Neural crest cell (in vitro differentiated cells): ENCODE results near the gene CSMD2. TPM values are rescaled to one million over a fixed set of nuclear protein-coding genes. Genes with fewer than 3 reads are reported as not detected.
A peak's percentile ranks its signal among the peaks of the same experiment; 100 is the strongest.

Source experiments
- DNase-seq: peaks from one replicate; pipeline ENCODE4 v3.0.0; 2021; ENCODE audit warnings: low read depth, mixed read lengths, low spot score
- H3K27ac Mint-ChIP-seq: one replicate; pipeline ENCODE4 v1.8.0; 2021; ENCODE audit warnings: mild to moderate bottlenecking, mixed read lengths; ENCODE audit not compliant: unreplicated experiment
- H3K27me3 Mint-ChIP-seq: 2 replicates; pipeline ENCODE4 v1.8.0; 2021; ENCODE audit warnings: low read depth, mild to moderate bottlenecking, mixed read lengths
- H3K36me3 Mint-ChIP-seq: 2 replicates; pipeline ENCODE4 v1.8.0; 2021; ENCODE audit warnings: low read depth, mild to moderate bottlenecking, mixed read lengths
- H3K4me1 Mint-ChIP-seq: 2 replicates; pipeline ENCODE4 v1.8.0; 2021; ENCODE audit warnings: mixed read lengths
- H3K4me3 Mint-ChIP-seq: one replicate; pipeline ENCODE4 v1.8.0; 2021; ENCODE audit warnings: mild to moderate bottlenecking, mixed read lengths
- H3K9me3 Mint-ChIP-seq: 2 replicates; pipeline ENCODE4 v1.8.0; 2021; ENCODE audit warnings: mixed read lengths
- total RNA-seq: library from RNA; stranded (reverse); gene quantifications from 2 replicates; pipeline ENCODE4 v1.2.1, GENCODE V29; 2021
- TF ChIP-seq, protein P1 (sequence below): fragments of 200-600 bp; sonication (generic); conservative IDR thresholded peaks from 2 replicates; pipeline ENCODE4 v1.5.0; 2021; ENCODE audit warnings: antibody characterized with exemption, mild to moderate bottlenecking

Gene CSMD2
- total RNA-seq, 1 donor from 2014 or later: 0.40 TPM

DNA sequence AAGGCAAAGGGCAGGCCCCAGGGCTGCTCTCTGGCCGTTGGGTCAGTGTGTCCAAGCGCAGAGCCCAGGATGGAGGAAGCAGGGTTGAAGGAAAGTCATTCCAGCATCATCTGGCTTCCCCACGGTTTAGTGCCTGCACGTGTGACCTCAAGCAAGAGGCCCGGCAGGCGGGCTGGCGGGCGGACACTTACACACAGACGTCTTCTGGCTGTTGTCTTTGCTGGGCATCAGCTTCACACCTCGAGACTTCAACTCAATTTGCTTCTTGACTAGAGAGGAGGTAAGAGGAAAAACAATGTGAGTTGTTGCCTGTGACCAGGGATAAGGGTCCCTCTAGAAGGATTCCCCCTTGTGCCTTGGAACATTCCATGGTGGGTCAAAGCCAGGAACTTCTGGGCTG, 339.5 kb downstream of the CSMD2 start:
- Mint-ChIP-seq H3K9me3 (peaks cover 8% of the 10 kb centered on the region), H3K27me3 (peaks cover 3% of the 10 kb centered on the region), H3K36me3 (no peaks in the 10 kb centered on the region), H3K4me3 (no peak overlapping the region), H3K27ac (no peak overlapping the region), H3K4me1 (no peaks in the 10 kb centered on the region)
- DNase-seq: no peak
- TF ChIP-seq, protein P1, sequence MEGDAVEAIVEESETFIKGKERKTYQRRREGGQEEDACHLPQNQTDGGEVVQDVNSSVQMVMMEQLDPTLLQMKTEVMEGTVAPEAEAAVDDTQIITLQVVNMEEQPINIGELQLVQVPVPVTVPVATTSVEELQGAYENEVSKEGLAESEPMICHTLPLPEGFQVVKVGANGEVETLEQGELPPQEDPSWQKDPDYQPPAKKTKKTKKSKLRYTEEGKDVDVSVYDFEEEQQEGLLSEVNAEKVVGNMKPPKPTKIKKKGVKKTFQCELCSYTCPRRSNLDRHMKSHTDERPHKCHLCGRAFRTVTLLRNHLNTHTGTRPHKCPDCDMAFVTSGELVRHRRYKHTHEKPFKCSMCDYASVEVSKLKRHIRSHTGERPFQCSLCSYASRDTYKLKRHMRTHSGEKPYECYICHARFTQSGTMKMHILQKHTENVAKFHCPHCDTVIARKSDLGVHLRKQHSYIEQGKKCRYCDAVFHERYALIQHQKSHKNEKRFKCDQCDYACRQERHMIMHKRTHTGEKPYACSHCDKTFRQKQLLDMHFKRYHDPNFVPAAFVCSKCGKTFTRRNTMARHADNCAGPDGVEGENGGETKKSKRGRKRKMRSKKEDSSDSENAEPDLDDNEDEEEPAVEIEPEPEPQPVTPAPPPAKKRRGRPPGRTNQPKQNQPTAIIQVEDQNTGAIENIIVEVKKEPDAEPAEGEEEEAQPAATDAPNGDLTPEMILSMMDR: no peak

DNA sequence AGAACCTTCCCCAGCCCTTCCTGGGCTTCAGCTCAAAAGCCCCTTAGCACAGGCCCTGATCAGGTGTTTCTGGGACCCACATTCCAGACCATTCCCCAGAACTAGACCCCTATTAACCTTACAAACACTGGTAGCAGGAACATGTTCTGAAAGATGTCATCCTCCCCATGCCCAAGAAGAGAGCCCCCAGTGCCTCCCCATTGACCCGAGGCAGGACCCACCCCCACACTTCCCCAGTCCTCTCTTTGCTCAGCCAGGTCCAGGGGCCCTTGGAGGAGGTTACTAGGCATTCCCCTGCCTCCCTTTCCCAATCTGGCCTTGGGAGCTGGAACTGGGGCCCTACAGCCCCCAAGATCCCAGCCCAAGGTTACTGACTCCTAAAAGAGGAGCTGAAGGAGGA, 340.1 kb downstream of the CSMD2 start:
- DNase-seq: no peak
- H3K36me3 Mint-ChIP-seq: no peaks in the 10 kb centered on the region
- TF ChIP-seq, protein P1: no peak
- peaks cover 8% of the 10 kb centered on the region for H3K9me3 Mint-ChIP-seq
- H3K4me3 Mint-ChIP-seq: no peak overlapping the region
- no peaks in the 10 kb centered on the region for H3K4me1 Mint-ChIP-seq
- no peak overlapping the region for H3K27ac Mint-ChIP-seq
- H3K27me3 Mint-ChIP-seq: peaks cover 3% of the 10 kb centered on the region

DNA sequence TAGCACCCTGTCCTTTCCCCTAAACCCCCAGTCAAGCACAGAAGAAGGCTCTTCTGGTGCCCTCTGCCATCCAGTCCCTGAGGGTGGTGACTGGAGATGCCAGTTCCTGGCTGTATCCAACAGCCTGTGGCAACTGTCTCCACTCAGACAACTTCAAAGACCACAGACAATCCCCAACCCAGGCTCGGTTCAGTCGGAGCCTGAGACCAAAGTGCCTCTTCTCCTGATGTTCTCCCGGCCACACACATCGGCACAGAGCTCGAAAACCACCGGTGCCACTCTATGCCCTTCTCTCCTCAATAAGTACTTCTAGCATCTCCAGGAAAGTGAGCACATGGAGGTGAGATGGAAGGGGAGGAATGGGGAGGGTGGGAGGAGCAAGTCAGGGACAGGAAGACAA, 340.7 kb downstream of the CSMD2 start:
- H3K4me3 Mint-ChIP-seq: no peak overlapping the region
- no peak for DNase-seq
- peaks cover 6% of the 10 kb centered on the region for H3K9me3 Mint-ChIP-seq
- H3K4me1 Mint-ChIP-seq: no peaks in the 10 kb centered on the region
- H3K27ac Mint-ChIP-seq: no peak overlapping the region
- no peaks in the 10 kb centered on the region for H3K36me3 Mint-ChIP-seq
- TF ChIP-seq, protein P1: no peak
- H3K27me3 Mint-ChIP-seq: peaks cover 3% of the 10 kb centered on the region

DNA sequence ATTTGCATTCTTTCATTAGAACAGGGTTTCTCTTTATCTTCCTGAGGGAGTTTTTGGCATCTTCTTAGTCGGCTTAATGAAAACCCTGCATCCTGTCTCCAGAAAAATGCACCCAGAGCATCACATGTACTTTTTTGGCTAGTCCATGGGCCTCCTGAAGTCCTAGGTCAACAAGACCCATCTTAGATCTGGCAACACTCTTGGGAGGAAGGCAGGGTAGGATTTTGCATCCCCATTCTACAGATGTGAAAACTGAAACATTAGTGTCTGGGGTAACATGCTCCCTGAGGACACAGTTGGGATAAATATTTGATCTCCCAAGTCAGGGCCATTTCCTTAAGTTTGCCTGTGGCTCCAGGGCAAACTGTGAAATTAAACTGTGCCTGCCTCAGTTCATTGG, 341.2 kb downstream of the CSMD2 start:
- no peaks in the 10 kb centered on the region for H3K4me1 Mint-ChIP-seq
- peaks cover 3% of the 10 kb centered on the region for H3K9me3 Mint-ChIP-seq
- H3K27ac Mint-ChIP-seq: no peak overlapping the region
- H3K36me3 Mint-ChIP-seq: no peaks in the 10 kb centered on the region
- DNase-seq: no peak
- H3K27me3 Mint-ChIP-seq: peaks cover 3% of the 10 kb centered on the region
- no peak overlapping the region for H3K4me3 Mint-ChIP-seq
- TF ChIP-seq, protein P1: no peak

DNA sequence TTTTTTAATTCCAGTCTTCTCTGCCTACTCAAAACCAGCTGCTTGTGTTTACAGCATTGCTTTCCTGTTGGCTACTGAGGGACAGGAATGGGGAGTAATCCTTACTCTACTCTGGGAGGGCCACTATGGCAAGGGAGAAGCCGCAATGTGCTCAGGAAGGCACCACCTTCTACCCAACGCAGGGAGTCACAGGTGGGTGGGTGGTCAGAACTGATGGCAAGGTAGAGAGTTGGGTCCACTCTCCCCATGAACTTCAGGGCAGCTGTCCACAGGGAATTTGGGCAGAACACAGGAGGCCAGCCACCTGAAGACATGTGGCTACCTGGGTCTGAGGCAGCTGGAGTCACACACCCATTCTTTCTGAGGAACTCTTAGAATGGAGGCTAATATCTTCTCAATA, 341.6 kb downstream of the CSMD2 start:
- TF ChIP-seq, protein P1: no peak
- Mint-ChIP-seq H3K4me1 (no peaks in the 10 kb centered on the region), H3K36me3 (no peaks in the 10 kb centered on the region), H3K27me3 (peaks cover 3% of the 10 kb centered on the region), H3K27ac (peak overlapping the region; percentile 76), H3K4me3 (no peak overlapping the region), H3K9me3 (no peaks in the 10 kb centered on the region)
- no peak for DNase-seq

DNA sequence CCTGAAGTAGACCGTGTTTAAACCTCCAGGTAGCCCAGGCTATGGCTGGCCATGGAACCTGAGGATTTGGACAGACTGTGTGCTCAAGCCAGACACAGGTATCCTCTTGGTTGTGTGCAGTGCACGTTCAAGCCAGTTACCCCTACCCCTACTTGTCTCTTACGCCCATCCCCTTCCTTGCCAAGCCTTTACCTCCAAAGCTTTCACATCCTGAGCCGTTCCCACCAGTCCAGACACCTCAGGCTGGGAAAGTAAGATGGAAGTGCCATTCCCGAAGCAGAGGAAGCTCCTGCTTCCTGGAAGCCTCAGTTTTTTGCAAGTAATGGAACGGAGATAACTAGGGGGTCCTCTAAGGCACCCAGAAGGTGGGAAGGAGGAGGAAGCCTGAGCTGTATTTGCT, 342.6 kb downstream of the CSMD2 start:
- no peak overlapping the region for H3K4me3 Mint-ChIP-seq
- H3K27me3 Mint-ChIP-seq: peaks cover 3% of the 10 kb centered on the region
- DNase-seq: no peak
- TF ChIP-seq, protein P1: no peak
- H3K4me1 Mint-ChIP-seq: no peaks in the 10 kb centered on the region
- H3K36me3 Mint-ChIP-seq: no peaks in the 10 kb centered on the region
- no peak overlapping the region for H3K27ac Mint-ChIP-seq
- H3K9me3 Mint-ChIP-seq: no peaks in the 10 kb centered on the region
